ENCODE data around the gene BABAM1.

Gene BABAM1

DNA sequence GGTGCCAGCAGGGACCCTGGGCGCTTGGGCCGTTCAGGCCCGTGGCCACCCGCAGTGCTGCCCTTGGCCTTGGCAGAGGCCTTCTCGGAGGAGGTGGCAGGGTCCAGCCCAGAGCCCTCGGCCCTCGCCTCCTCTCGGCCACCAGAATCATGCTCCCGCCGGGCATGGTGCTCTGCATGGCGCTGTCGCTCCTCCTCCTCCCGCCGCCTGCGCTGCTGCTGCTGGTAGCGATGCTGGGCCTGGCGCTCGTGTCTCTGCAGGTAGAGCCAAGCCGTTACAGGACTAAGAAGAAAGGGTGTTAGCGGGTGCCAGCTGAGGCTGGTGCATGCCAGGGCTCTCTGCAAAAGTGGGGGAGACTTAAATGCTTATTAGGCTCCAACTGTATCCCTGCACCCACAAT, 57.9 kb downstream of the BABAM1 start:
- DNase-seq: no peak

- no peak for DNase-seq
Measured at GRCh38 chr19:17325881-17326594, 58.8 kb downstream of the BABAM1 start.

DNA sequence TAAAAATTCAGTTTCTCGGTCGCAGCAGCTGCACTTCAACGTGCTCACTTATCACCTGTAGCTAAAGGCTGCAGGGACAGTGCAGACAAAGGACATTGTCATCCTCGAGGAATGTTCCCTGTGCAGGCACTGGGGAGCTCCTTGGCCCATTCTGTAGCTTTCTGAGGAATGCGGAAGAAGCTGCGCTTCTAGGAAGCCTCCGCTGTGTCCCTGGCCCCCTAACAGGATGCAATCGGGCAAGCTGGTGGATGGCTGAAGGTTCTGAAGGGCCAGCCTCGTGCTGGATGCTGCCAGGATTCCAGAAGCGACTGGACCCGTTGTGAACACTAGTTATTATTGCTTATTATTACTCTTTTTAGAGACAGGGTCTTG, 59.3 kb downstream of the BABAM1 start:
- DNase-seq: no peak

DNA sequence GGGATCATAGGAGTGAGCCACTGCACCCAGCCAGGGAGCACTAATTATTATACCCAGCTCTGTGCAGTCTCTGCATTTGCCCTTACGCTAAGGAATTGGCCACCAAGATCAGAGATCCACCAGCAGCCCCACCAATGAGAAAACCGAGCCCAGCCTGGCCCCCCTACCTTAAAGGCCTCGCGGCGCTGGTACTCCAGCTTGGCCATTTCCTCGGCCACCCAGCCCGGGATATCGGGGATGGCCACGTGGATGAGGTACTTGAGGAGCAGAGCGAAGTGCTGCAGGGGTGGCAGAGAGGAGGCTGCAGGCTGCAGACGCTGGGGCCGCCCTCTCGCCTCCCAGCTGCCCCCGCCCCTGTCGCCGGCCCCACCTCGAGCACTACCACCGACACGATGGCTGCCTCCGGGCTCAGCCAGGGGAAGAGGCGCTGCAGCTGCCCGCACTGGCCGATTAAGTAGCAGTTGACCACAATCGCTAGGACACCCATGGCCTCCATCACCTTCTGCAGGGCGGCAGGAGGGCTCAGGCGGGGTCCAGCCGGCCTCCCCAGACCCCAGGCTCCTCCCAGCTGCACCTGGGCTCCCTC, 59.9 kb downstream of the BABAM1 start:
- no peak for DNase-seq

DNA sequence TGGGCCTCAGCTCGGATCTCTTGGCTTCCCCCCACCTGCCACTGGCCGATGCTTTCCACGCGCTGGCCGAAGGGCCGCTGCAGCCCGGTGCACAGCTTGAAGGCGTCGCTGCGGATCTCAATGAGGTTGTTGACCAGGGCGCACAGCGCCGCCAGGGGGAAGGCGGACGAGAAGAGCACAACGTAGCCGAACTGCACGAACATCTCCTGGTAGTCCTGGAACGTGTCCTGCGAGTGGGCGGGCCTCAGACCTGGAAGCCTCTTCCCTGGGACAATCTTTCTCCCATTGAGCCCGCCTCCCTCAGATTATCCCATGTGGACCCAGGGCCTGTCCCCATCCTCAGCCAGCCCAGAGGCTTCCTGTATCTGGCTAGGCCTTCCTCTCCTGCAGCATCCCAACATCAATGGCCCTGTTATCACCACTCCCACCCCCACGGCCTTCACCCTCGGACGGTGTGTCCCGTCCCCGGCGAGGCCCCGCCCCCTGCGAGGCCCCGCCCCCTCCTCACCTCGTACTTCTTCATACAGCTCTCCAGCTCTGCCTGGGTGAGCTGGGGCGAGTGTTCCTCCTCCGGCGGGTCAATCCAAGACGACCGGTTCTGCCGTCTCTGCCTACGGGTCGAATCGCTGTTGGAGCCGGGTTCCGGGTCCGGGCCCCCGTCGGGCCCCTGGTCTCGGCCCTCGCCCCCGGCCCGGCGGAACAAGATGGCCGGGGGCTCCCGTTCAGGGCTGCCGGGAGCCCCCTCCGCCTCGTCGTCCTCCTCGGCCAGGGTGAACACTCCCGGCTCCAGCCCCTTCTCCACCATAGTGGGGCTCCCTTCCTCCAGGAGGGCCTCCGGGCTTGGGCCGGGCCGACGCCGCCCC, 60.6 kb downstream of the BABAM1 start:
- DNase-seq: no peak
